Lung (tissue), 12 donors: Measurements from ENCODE around the gene TMEM184B. TPM values are rescaled to one million over a fixed set of nuclear protein-coding genes. Genes with fewer than 3 reads are reported as not detected.
A peak's percentile ranks its signal among the peaks of the same experiment; 100 is the strongest.

Experiments
- ATAC-seq: fragments of 200-7000 bp; cut with Tn5 transposase; one replicate; pipeline ENCODE4 v1.9.1; 2020; ENCODE audit warnings: moderate number of reproducible peaks; ENCODE audit not compliant: insufficient read depth, low FRiP score
- DNase-seq, 3 donors: peaks; one replicate each; pipeline ENCODE4 v3.0.0-alpha.2; 2013 to 2017
- H3K27ac ChIP-seq, 2 donors: one replicate each; pipeline ENCODE4 v1.5.1; 2013; ENCODE audit warnings: mild to moderate bottlenecking in 2 of 2, moderate library complexity in 2 of 2, control low read depth in 1 of 2, inconsistent platforms in 1 of 2, low read depth in 1 of 2, low read length in 1 of 2
- H3K27me3 ChIP-seq, 3 donors: one replicate each; pipeline ENCODE4 v1.5.1; 2013; ENCODE audit warnings: low read length in 2 of 3; ENCODE audit not compliant: control insufficient read depth in 3 of 3, insufficient read depth in 3 of 3
- H3K36me3 ChIP-seq, 4 donors: one replicate each; pipeline ENCODE4 v1.5.1; 2013; ENCODE audit warnings: low read length in 4 of 4, mild to moderate bottlenecking in 1 of 4, moderate library complexity in 1 of 4; ENCODE audit not compliant: control insufficient read depth in 4 of 4, insufficient read depth in 4 of 4
- H3K4me1 ChIP-seq, 5 donors: one replicate each; pipeline ENCODE4 v1.5.1; 2013; ENCODE audit warnings: low read length in 5 of 5, mild to moderate bottlenecking in 2 of 5, moderate library complexity in 1 of 5; ENCODE audit not compliant: control insufficient read depth in 5 of 5, insufficient read depth in 5 of 5
- H3K4me3 ChIP-seq: one replicate; pipeline ENCODE4 v1.5.1; 2013; ENCODE audit warnings: mild to moderate bottlenecking, control low read depth, moderate library complexity
- H3K9ac ChIP-seq, 2 donors: one replicate each; pipeline ENCODE4 v1.5.1; 2013; ENCODE audit warnings: low read length in 2 of 2, control low read depth in 1 of 2; ENCODE audit not compliant: insufficient read depth in 1 of 2
- H3K9me3 ChIP-seq, 4 donors: one replicate each; pipeline ENCODE4 v1.5.1; 2013; ENCODE audit warnings: low read length in 3 of 4, mild to moderate bottlenecking in 1 of 4, moderate library complexity in 1 of 4; ENCODE audit not compliant: control insufficient read depth in 4 of 4, insufficient read depth in 3 of 4
- CTCF ChIP-seq: IDR thresholded peaks from 2 replicates; pipeline ENCODE4 v1.5.1; 2012; ENCODE audit warnings: mild to moderate bottlenecking; ENCODE audit errors: control extremely low read depth, extremely low read depth
- WGBS, 2 donors: extraction: QIAGEN DNeasy Blood & Tissue Kit; methylation state at CpG; one replicate each; pipeline ENCODE4 v1.1.7; 2013; 5-methylcytosine and 5-hydroxymethylcytosine counted together
- polyA plus RNA-seq, 2 donors: library from polyadenylated mRNA; stranded (reverse); fragments of 200-250 nt; gene quantifications; one replicate each; pipeline ENCODE4 v1.2.1, GENCODE V29; 2013
- total RNA-seq, 2 donors: library from RNA; depleted of rRNA in 1 of 2; stranded (reverse); fragments of >200 nt in 1 of 2; gene quantifications; one replicate each; pipeline ENCODE4 v1.2.1, GENCODE V29; 2014 to 2021
- donor health status: control.
- donor health status: control.
- donor health status: Bipolar disorder and iron deficiency.
- donor health status: healthy.
- donor health status: DM: yes; HTN: yes; CAD: no.

Gene TMEM184B
- total and polyA plus RNA-seq, 4 donors, result 26.3 to 82.4 (median 39.9) TPM

- Histone ChIP-seq H3K27me3 (no peaks in the 10 kb centered on the region), H3K27ac (peak overlapping the region; percentile 97), H3K4me3 (no peak overlapping the region), H3K36me3 (peaks cover 0 to 15% (median 12%) of the 10 kb centered on the region in 4 donors), H3K9me3 (no peaks in the 10 kb centered on the region), H3K9ac (peak overlapping the region in 1 of 2 donors; percentile 88), H3K4me1 (peaks cover 7 to 57% (median 32%) of the 10 kb centered on the region in 5 donors)
- no peak for TF ChIP-seq CTCF
- DNase-seq (peak; percentile 68 to 73 (median 72)), ATAC-seq (no peak)
- 54 to 65% methylated on average over 23 of the region's 23 CpGs for WGBS, 2 donors
Observed at GRCh38 chr22:38314051-38314932, 41.5 kb upstream of the TMEM184B start.

GRCh38 chr22:38313384-38313955, 40.7 kb upstream of the TMEM184B start:
- no peak overlapping the region for H3K4me3 ChIP-seq

GRCh38 chr22:38312261-38312800, 39.5 kb upstream of the TMEM184B start:
- Histone ChIP-seq H3K36me3 (peaks cover 0 to 20% (median 17%) of the 10 kb centered on the region in 4 donors), H3K9me3 (no peaks in the 10 kb centered on the region), H3K27me3 (no peaks in the 10 kb centered on the region), H3K4me3 (no peak overlapping the region), H3K4me1 (peaks cover 7 to 49% (median 22%) of the 10 kb centered on the region in 5 donors), H3K27ac (peak overlapping the region; percentile 1 to 97), H3K9ac (no peak overlapping the region)
- ATAC-seq (no peak), DNase-seq (no peak)
- no peak for TF ChIP-seq CTCF
- WGBS, 2 donors, result 89 to 90% methylated on average over 7 of the region's 7 CpGs

More at GRCh38 chr22:38313384-38313955, 40.7 kb upstream of the TMEM184B start:
- H3K9me3 ChIP-seq, result no peaks in the 10 kb centered on the region
- DNase-seq, result peak; percentile 93 to 95 (median 94)
- H3K9ac ChIP-seq, result peak overlapping the region in 1 of 2 donors; percentile 62
- no peak for ATAC-seq
- no peak for TF ChIP-seq CTCF
- 30 to 33% methylated on average over 11 of the region's 11 CpGs for WGBS, 2 donors
- peaks cover 7 to 57% (median 33%) of the 10 kb centered on the region in 5 donors for H3K4me1 ChIP-seq
- no peaks in the 10 kb centered on the region for H3K27me3 ChIP-seq
- H3K36me3 ChIP-seq, result peaks cover 0 to 18% (median 15%) of the 10 kb centered on the region in 4 donors
- H3K27ac ChIP-seq, result peak overlapping the region; percentile 97
